HEK293 (cell line): ENCODE results near the gene COL9A3.

Source experiments
- CTCF ChIA-PET: fragments of 350-600 bp; formaldehyde crosslinking; extraction: SDS; loops from one replicate; lab custom pipeline; 2021; ENCODE audit warnings: antibody characterized with exemption; lab: Yijun Ruan, JAX
- POLR2A ChIA-PET: fragments of 300-600 bp; formaldehyde crosslinking; extraction: SDS; loops from one replicate; lab custom pipeline; 2020; ENCODE audit warnings: antibody characterized with exemption, inconsistent platforms; lab: Yijun Ruan, JAX
- H3K27ac ChIP-seq: fragments of 200-500 bp; sonication (Bioruptor generic); 2 replicates; pipeline ENCODE4 v1.5.1; 2014; ENCODE audit warnings: low read depth, low read length, control low read depth, inconsistent platforms; ENCODE audit errors: extremely low read depth
- H3K36me3 ChIP-seq, 2 experiments: fragments of 200-500 bp in 1 of 2; sonication (Bioruptor generic) in 1 of 2; 1 replicate in 1 of 2; 2 replicates in 1 of 2; pipeline ENCODE4 v1.5.1; 2014 to 2017; ENCODE audit warnings: inconsistent platforms in 2 of 2, low read length in 2 of 2; ENCODE audit not compliant: control insufficient read depth in 2 of 2, insufficient read depth in 1 of 2
- H3K4me1 ChIP-seq: fragments of 200-500 bp; sonication (Bioruptor generic); 2 replicates; pipeline ENCODE4 v1.5.1; 2014; ENCODE audit warnings: mild to moderate bottlenecking, low read length, inconsistent platforms; ENCODE audit not compliant: control insufficient read depth, insufficient read depth
- H3K4me3 ChIP-seq: 2 replicates; pipeline ENCODE4 v1.5.1; 2011; ENCODE audit warnings: low read depth, mild to moderate bottlenecking, control low read depth, low read length, moderate library complexity
- H3K9me3 ChIP-seq: fragments of 200-500 bp; sonication (Bioruptor generic); 2 replicates; pipeline ENCODE4 v1.5.1; 2014; ENCODE audit warnings: low read depth, low read length, inconsistent platforms; ENCODE audit not compliant: control insufficient read depth, insufficient read depth
- BCL11A ChIP-seq: fragments of 450-650 bp; formaldehyde crosslinking; IDR thresholded peaks from 2 replicates; pipeline ENCODE4 v1.5.1; 2016; ENCODE audit warnings: low read depth, missing biosample characterization, missing genetic modification characterization
- ELK4 ChIP-seq: IDR thresholded peaks from 2 replicates; pipeline ENCODE4 v1.6.1; 2011; ENCODE audit warnings: mild to moderate bottlenecking, low read depth, low read length, borderline replicate concordance
- INSM2 ChIP-seq: fragments of 450-650 bp; formaldehyde crosslinking; IDR thresholded peaks from 2 replicates; pipeline ENCODE4 v1.5.1; 2016; ENCODE audit warnings: missing biosample characterization, missing genetic modification characterization
- KLF10 ChIP-seq: fragments of 450-650 bp; IDR thresholded peaks from 2 replicates; pipeline ENCODE4 v1.5.1; 2018; ENCODE audit warnings: missing biosample characterization, mild to moderate bottlenecking, missing genetic modification characterization
- MYNN ChIP-seq: fragments of 450-650 bp; formaldehyde crosslinking; IDR thresholded peaks from 2 replicates; pipeline ENCODE4 v1.5.1; 2016; ENCODE audit warnings: missing biosample characterization, missing genetic modification characterization, borderline replicate concordance
- SETDB1 ChIP-seq: IDR thresholded peaks from one replicate; pipeline ENCODE4 v1.6.1; 2017; ENCODE audit warnings: mild to moderate bottlenecking, low read length, moderate library complexity, mixed read lengths; ENCODE audit not compliant: insufficient read length
- SP2 ChIP-seq: fragments of 450-650 bp; formaldehyde crosslinking; IDR thresholded peaks from 2 replicates; pipeline ENCODE4 v1.5.1; 2016; ENCODE audit warnings: missing biosample characterization, missing genetic modification characterization
- SP3 ChIP-seq: fragments of 450-650 bp; formaldehyde crosslinking; IDR thresholded peaks from 2 replicates; pipeline ENCODE4 v1.5.1; 2016; ENCODE audit warnings: missing biosample characterization, missing genetic modification characterization
- ZBTB20 ChIP-seq: fragments of 450-650 bp; formaldehyde crosslinking; IDR thresholded peaks from 2 replicates; pipeline ENCODE4 v1.5.1; 2016; ENCODE audit warnings: missing biosample characterization, missing genetic modification characterization
- ZNF623 ChIP-seq: fragments of 450-650 bp; formaldehyde crosslinking; IDR thresholded peaks from 2 replicates; pipeline ENCODE4 v1.5.1; 2016; ENCODE audit warnings: missing biosample characterization, missing genetic modification characterization
- ZNF626 ChIP-seq: fragments of 450-650 bp; sonication (Bioruptor Pico); formaldehyde crosslinking; IDR thresholded peaks from 2 replicates; pipeline ENCODE4 v1.5.1; 2018; ENCODE audit warnings: missing biosample characterization, missing genetic modification characterization, inconsistent platforms
- ZNF670 ChIP-seq: fragments of 450-650 bp; formaldehyde crosslinking; IDR thresholded peaks from 2 replicates; pipeline ENCODE4 v1.5.1; 2016; ENCODE audit warnings: missing biosample characterization, missing genetic modification characterization, low read depth
- ZNF747 ChIP-seq: fragments of 450-650 bp; formaldehyde crosslinking; IDR thresholded peaks from 2 replicates; pipeline ENCODE4 v1.5.1; 2016; ENCODE audit warnings: missing biosample characterization, missing genetic modification characterization
- ZNF768 ChIP-seq: fragments of 450-650 bp; formaldehyde crosslinking; IDR thresholded peaks from 2 replicates; pipeline ENCODE4 v1.5.1; 2018; ENCODE audit warnings: missing biosample characterization, mild to moderate bottlenecking, missing genetic modification characterization
- ZSCAN23 ChIP-seq: fragments of 450-650 bp; formaldehyde crosslinking; IDR thresholded peaks from 2 replicates; pipeline ENCODE4 v1.5.1; 2016; ENCODE audit warnings: missing biosample characterization, missing genetic modification characterization
- ZSCAN5A ChIP-seq: fragments of 450-650 bp; formaldehyde crosslinking; IDR thresholded peaks from 2 replicates; pipeline ENCODE4 v1.5.1; 2016; ENCODE audit warnings: missing biosample characterization, missing genetic modification characterization
- ZXDB ChIP-seq: fragments of 450-650 bp; formaldehyde crosslinking; IDR thresholded peaks from 2 replicates; pipeline ENCODE4 v1.5.1; 2016; ENCODE audit warnings: missing biosample characterization, missing genetic modification characterization
- TF ChIP-seq, protein P1 (sequence below): fragments of 450-650 bp; formaldehyde crosslinking; IDR thresholded peaks from 2 replicates; pipeline ENCODE4 v1.5.1; 2016; ENCODE audit warnings: missing biosample characterization, missing genetic modification characterization
- TF ChIP-seq, protein P2 (sequence below): fragments of 450-650 bp; formaldehyde crosslinking; IDR thresholded peaks from 2 replicates; pipeline ENCODE4 v1.5.1; 2016; ENCODE audit warnings: missing biosample characterization, missing genetic modification characterization, borderline replicate concordance
- TF ChIP-seq, protein P3 (sequence below): fragments of 450-650 bp; formaldehyde crosslinking; IDR thresholded peaks from 2 replicates; pipeline ENCODE4 v1.5.1; 2016; ENCODE audit warnings: missing biosample characterization, missing genetic modification characterization
- TF ChIP-seq, protein P4 (sequence below): fragments of 450-650 bp; formaldehyde crosslinking; IDR thresholded peaks from 2 replicates; pipeline ENCODE4 v1.5.1; 2017; ENCODE audit warnings: missing biosample characterization, mild to moderate bottlenecking, missing genetic modification characterization, moderate library complexity
- TF ChIP-seq, protein P5 (sequence below): fragments of 450-650 bp; formaldehyde crosslinking; IDR thresholded peaks from 2 replicates; pipeline ENCODE4 v1.5.1; 2016; ENCODE audit warnings: missing biosample characterization, missing genetic modification characterization

COL9A3 gene

DNA sequence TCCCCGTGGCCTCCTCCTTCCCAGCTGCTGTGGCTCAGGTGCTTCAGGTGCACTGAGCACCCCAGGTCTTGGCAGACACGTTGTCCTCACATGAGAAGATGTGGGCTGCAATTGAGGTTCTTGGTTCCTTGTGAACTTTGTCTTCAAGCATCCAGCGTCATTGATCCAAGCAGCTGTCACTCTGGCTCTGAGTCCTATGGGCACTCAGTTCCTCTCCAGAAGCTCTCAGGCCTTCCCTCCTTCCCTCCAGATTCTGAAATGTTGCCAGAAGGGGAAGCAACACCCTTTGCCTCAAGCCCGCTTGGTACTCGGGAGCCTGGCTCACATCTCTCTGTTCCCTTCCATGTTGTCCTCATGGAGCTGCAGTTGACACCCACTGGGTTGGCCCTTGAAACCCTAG lies 29.0 kb upstream of the COL9A3 start:
- TF ChIP-seq, protein P1, sequence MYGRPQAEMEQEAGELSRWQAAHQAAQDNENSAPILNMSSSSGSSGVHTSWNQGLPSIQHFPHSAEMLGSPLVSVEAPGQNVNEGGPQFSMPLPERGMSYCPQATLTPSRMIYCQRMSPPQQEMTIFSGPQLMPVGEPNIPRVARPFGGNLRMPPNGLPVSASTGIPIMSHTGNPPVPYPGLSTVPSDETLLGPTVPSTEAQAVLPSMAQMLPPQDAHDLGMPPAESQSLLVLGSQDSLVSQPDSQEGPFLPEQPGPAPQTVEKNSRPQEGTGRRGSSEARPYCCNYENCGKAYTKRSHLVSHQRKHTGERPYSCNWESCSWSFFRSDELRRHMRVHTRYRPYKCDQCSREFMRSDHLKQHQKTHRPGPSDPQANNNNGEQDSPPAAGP: no peak
- TF ChIP-seq ZSCAN5A (tag by site-specific recombination) (no peak), ZNF747 (tag by site-specific recombination) (no peak), SP3 (tag by site-specific recombination) (no peak), MYNN (tag by site-specific recombination) (no peak), BCL11A (tag by site-specific recombination) (no peak), ZNF768 (tag by site-specific recombination) (no peak), ZSCAN23 (tag by site-specific recombination) (no peak), ZBTB20 (tag by site-specific recombination) (no peak), SP2 (tag by site-specific recombination) (no peak), ZXDB (tag by site-specific recombination) (no peak)
- TF ChIP-seq, protein P2, sequence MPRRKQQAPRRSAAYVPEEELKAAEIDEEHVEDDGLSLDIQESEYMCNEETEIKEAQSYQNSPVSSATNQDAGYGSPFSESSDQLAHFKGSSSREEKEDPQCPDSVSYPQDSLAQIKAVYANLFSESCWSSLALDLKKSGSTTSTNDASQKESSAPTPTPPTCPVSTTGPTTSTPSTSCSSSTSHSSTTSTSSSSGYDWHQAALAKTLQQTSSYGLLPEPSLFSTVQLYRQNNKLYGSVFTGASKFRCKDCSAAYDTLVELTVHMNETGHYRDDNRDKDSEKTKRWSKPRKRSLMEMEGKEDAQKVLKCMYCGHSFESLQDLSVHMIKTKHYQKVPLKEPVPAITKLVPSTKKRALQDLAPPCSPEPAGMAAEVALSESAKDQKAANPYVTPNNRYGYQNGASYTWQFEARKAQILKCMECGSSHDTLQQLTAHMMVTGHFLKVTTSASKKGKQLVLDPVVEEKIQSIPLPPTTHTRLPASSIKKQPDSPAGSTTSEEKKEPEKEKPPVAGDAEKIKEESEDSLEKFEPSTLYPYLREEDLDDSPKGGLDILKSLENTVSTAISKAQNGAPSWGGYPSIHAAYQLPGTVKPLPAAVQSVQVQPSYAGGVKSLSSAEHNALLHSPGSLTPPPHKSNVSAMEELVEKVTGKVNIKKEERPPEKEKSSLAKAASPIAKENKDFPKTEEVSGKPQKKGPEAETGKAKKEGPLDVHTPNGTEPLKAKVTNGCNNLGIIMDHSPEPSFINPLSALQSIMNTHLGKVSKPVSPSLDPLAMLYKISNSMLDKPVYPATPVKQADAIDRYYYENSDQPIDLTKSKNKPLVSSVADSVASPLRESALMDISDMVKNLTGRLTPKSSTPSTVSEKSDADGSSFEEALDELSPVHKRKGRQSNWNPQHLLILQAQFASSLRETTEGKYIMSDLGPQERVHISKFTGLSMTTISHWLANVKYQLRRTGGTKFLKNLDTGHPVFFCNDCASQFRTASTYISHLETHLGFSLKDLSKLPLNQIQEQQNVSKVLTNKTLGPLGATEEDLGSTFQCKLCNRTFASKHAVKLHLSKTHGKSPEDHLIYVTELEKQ (tag by site-specific recombination): no peak
- Histone ChIP-seq H3K36me3 (no peaks in the 10 kb centered on the region), H3K4me3 (no peak overlapping the region), H3K27ac (no peak overlapping the region), H3K9me3 (no peaks in the 10 kb centered on the region), H3K4me1 (no peaks in the 10 kb centered on the region)
- ChIA-PET POLR2A (no interaction called here), CTCF (interaction anchor here (0.6 to 3.1 kb wide), 5 partner anchors 8 to 247 kb away, joined by 3 to 17 read pairs (median 3); no protein-coding TSS in a partner anchor)

- CTCF ChIA-PET: interaction anchor here (0.6 to 3.1 kb wide), 5 partner anchors 9 to 172 kb away, joined by 3 to 17 read pairs (median 6); no protein-coding TSS in a partner anchor
- POLR2A ChIA-PET: no interaction called here
- H3K36me3 ChIP-seq: no peaks in the 10 kb centered on the region
- H3K4me1 ChIP-seq: no peaks in the 10 kb centered on the region
- H3K4me3 ChIP-seq: no peak overlapping the region
- H3K9me3 ChIP-seq: no peaks in the 10 kb centered on the region
- no peak overlapping the region for H3K27ac ChIP-seq
- no peak for TF ChIP-seq ZXDB (tag by site-specific recombination)
- TF ChIP-seq SETDB1: no peak
- TF ChIP-seq, protein P3, sequence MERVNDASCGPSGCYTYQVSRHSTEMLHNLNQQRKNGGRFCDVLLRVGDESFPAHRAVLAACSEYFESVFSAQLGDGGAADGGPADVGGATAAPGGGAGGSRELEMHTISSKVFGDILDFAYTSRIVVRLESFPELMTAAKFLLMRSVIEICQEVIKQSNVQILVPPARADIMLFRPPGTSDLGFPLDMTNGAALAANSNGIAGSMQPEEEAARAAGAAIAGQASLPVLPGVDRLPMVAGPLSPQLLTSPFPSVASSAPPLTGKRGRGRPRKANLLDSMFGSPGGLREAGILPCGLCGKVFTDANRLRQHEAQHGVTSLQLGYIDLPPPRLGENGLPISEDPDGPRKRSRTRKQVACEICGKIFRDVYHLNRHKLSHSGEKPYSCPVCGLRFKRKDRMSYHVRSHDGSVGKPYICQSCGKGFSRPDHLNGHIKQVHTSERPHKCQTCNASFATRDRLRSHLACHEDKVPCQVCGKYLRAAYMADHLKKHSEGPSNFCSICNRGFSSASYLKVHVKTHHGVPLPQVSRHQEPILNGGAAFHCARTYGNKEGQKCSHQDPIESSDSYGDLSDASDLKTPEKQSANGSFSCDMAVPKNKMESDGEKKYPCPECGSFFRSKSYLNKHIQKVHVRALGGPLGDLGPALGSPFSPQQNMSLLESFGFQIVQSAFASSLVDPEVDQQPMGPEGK (tag by site-specific recombination): no peak
- TF ChIP-seq ZNF670: no peak
- TF ChIP-seq INSM2 (tag by site-specific recombination): no peak
- TF ChIP-seq, protein P4, sequence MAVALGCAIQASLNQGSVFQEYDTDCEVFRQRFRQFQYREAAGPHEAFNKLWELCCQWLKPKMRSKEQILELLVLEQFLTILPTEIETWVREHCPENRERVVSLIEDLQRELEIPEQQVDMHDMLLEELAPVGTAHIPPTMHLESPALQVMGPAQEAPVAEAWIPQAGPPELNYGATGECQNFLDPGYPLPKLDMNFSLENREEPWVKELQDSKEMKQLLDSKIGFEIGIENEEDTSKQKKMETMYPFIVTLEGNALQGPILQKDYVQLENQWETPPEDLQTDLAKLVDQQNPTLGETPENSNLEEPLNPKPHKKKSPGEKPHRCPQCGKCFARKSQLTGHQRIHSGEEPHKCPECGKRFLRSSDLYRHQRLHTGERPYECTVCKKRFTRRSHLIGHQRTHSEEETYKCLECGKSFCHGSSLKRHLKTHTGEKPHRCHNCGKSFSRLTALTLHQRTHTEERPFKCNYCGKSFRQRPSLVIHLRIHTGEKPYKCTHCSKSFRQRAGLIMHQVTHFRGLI: no peak
- TF ChIP-seq, protein P5, sequence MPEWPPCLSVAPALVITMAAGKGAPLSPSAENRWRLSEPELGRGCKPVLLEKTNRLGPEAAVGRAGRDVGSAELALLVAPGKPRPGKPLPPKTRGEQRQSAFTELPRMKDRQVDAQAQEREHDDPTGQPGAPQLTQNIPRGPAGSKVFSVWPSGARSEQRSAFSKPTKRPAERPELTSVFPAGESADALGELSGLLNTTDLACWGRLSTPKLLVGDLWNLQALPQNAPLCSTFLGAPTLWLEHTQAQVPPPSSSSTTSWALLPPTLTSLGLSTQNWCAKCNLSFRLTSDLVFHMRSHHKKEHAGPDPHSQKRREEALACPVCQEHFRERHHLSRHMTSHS (tag by site-specific recombination): no peak
- TF ChIP-seq KLF10: no peak
- no peak for TF ChIP-seq ELK4
- no peak for TF ChIP-seq ZNF623 (tag by site-specific recombination)
- TF ChIP-seq ZNF626: no peak
Observed at GRCh38 chr20:62788607-62789006, 28.2 kb upstream of the COL9A3 start.
